HepG2 (cell line): ENCODE data around the gene RPS6KC1.

Experiments
- CTCF ChIP-seq: sonication (generic); formaldehyde crosslinking; IDR thresholded peaks from 2 replicates; pipeline ENCODE4 v1.5.0; 2020; ENCODE audit warnings: mild to moderate bottlenecking, missing genetic modification reagents, moderate library complexity
- HOXA7 ChIP-seq: sonication (generic); formaldehyde crosslinking; IDR thresholded peaks from 2 replicates; pipeline ENCODE4 v1.8.1; 2022; ENCODE audit warnings: mild to moderate bottlenecking, missing genetic modification reagents, moderate library complexity
- SAFB2 ChIP-seq: sonication (generic); formaldehyde crosslinking; IDR thresholded peaks from 2 replicates; pipeline ENCODE4 v1.5.1; 2020; ENCODE audit warnings: missing genetic modification reagents, low read depth, mild to moderate bottlenecking, borderline replicate concordance
- TGIF2 ChIP-seq: IDR thresholded peaks from 2 replicates; pipeline ENCODE4 v1.6.1; 2016; ENCODE audit warnings: control low read depth, missing compliant biosample characterization

DNA sequence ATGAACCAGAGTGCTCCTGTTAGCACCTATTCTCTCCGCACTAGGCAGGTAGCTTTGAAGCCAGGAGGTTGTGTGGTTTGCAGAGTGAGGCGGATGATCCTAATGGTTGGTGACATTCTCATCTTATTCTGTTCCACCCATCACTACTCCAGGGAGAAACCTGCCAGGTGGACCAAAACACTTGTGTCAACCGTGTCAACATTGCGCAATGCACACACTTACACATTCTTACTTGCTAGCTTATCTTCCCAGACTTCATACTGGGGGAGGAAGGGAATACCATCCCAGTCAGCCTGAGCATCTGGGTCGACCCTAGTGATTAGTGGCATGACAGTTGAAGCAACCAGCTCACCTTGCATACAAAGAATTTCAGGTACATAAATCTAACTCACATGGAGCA is 236.9 kb downstream of the RPS6KC1 start:
- TF ChIP-seq HOXA7 (CRISPR knock-in tag) (no peak), CTCF (CRISPR knock-in tag) (no peak), TGIF2 (CRISPR knock-in tag) (no peak), SAFB2 (no peak)
